ENCODE results near the gene ATP11B.

Gene ATP11B

GRCh38 chr3:182908471-182908870, 115.2 kb downstream of the ATP11B start:
- Histone ChIP-seq H3K27ac (no peak overlapping the region), H3K36me3 (replicated peaks) (no peaks in the 10 kb centered on the region), H3K27me3 (replicated peaks) (no peaks in the 10 kb centered on the region), H3K4me3 (ENCODE audit: low read depth, low read length) (no peak overlapping the region)
- in situ Hi-C loops (cut with HindIII; ENCODE audit: low pct_ligation_motif_present, low sequenced_read_pairs): no loop called here
- TF ChIP-seq CTCF (IDR thresholded peaks at IDR 0.05; ENCODE audit: low read depth, low read length, missing control alignments): no peak
- DNase-seq: no peak

- Histone ChIP-seq H3K36me3 (replicated peaks) (peaks cover 4% of the 10 kb centered on the region), H3K4me3 (ENCODE audit: low read depth, low read length) (no peak overlapping the region), H3K27me3 (replicated peaks) (no peaks in the 10 kb centered on the region), H3K27ac (no peak overlapping the region)
- in situ Hi-C loops (cut with HindIII; ENCODE audit: low pct_ligation_motif_present, low sequenced_read_pairs): no loop called here
- no peak for DNase-seq
- TF ChIP-seq CTCF (IDR thresholded peaks at IDR 0.05; ENCODE audit: low read depth, low read length, missing control alignments): peak; percentile 50
Observed at GRCh38 chr3:182909318-182910040, 116.2 kb downstream of the ATP11B start.

GRCh38 chr3:182910936-182911781, 117.9 kb downstream of the ATP11B start:
- Histone ChIP-seq H3K4me3 (ENCODE audit: low read depth, low read length) (no peak overlapping the region), H3K27ac (no peak overlapping the region), H3K36me3 (replicated peaks) (peaks cover 8% of the 10 kb centered on the region), H3K27me3 (replicated peaks) (no peaks in the 10 kb centered on the region)
- TF ChIP-seq CTCF (IDR thresholded peaks at IDR 0.05; ENCODE audit: low read depth, low read length, missing control alignments): no peak
- DNase-seq: no peak
- in situ Hi-C loops (cut with HindIII; ENCODE audit: low pct_ligation_motif_present, low sequenced_read_pairs): no loop called here

- DNase-seq: no peak
- Histone ChIP-seq H3K27me3 (replicated peaks) (no peaks in the 10 kb centered on the region), H3K27ac (no peak overlapping the region), H3K36me3 (replicated peaks) (peaks cover 8% of the 10 kb centered on the region), H3K4me3 (ENCODE audit: low read depth, low read length) (no peak overlapping the region)
- in situ Hi-C loops (cut with HindIII; ENCODE audit: low pct_ligation_motif_present, low sequenced_read_pairs): no loop called here
- TF ChIP-seq CTCF (IDR thresholded peaks at IDR 0.05; ENCODE audit: low read depth, low read length, missing control alignments): no peak
Observed at GRCh38 chr3:182911782-182912111, 118.4 kb downstream of the ATP11B start.

- H3K36me3 ChIP-seq (replicated peaks): peaks cover 8% of the 10 kb centered on the region
- no peaks in the 10 kb centered on the region for H3K27me3 ChIP-seq (replicated peaks)
- DNase-seq: no peak
- in situ Hi-C loops (cut with HindIII; ENCODE audit: low pct_ligation_motif_present, low sequenced_read_pairs): no loop called here
- no peak overlapping the region for H3K27ac ChIP-seq
- H3K4me3 ChIP-seq (ENCODE audit: low read depth, low read length): no peak overlapping the region
- TF ChIP-seq CTCF (IDR thresholded peaks at IDR 0.05; ENCODE audit: low read depth, low read length, missing control alignments): no peak
Observed at GRCh38 chr3:182912474-182912873, 119.2 kb downstream of the ATP11B start.
